Activated CD8-positive, alpha-beta T cell treated with anti-CD3 and anti-CD28 coated beads, Interleukin-2, amount 10 ng/mL, durations not matched to agents 7 days and 5 days (primary cell): Measurements from ENCODE around the gene AKAIN1. TPM values are rescaled to one million over a fixed set of nuclear protein-coding genes. Genes with fewer than 3 reads are reported as not detected.

ENCODE experiments used
- ATAC-seq: fragments of 150-1000 bp; cut with Tn5 transposase; one replicate; pipeline ENCODE4 v1.10.0; 2021; ENCODE audit warnings: moderate library complexity
- CTCF ChIA-PET: fragments of 350-600 bp; sonication (Branson Sonifier 250); formaldehyde crosslinking; loops from one replicate; lab custom pipeline; 2021; ENCODE audit warnings: antibody characterized with exemption; lab: Charles Lee
- POLR2A ChIA-PET: fragments of 350-600 bp; sonication (Branson Sonifier 250); formaldehyde crosslinking; loops from one replicate; lab custom pipeline; 2021; ENCODE audit warnings: antibody characterized with exemption; lab: Charles Lee
- DNase-seq: peaks from one replicate; pipeline ENCODE4 v3.0.0-alpha.2; 2020
- H3K27ac Mint-ChIP-seq: one replicate; pipeline ENCODE4 v1.8.0; 2021; ENCODE audit warnings: mild to moderate bottlenecking, mixed read lengths
- H3K27me3 Mint-ChIP-seq: one replicate; pipeline ENCODE4 v1.8.0; 2021; ENCODE audit warnings: low read depth, mixed read lengths
- H3K36me3 Mint-ChIP-seq: one replicate; pipeline ENCODE4 v1.8.0; 2021; ENCODE audit warnings: low read depth, mixed read lengths
- H3K4me1 Mint-ChIP-seq: one replicate; pipeline ENCODE4 v1.8.0; 2021; ENCODE audit warnings: low read depth, mixed read lengths
- H3K4me3 Mint-ChIP-seq: one replicate; pipeline ENCODE4 v1.8.0; 2021; ENCODE audit warnings: mild to moderate bottlenecking, mixed read lengths
- H3K9me3 Mint-ChIP-seq: one replicate; pipeline ENCODE4 v1.8.0; 2022; ENCODE audit warnings: mixed read lengths; ENCODE audit not compliant: insufficient read depth
- total RNA-seq, 2 experiments: library from RNA; stranded (reverse); gene quantifications; one replicate each; pipeline ENCODE4 v1.2.3, GENCODE V29; 2021

AKAIN1 gene
- total RNA-seq, 2 experiments from 2014 or later = not detected

- ChIA-PET CTCF (interaction anchor here (1.6 kb wide), 1 partner anchor 138 kb away, joined by 3 read pairs; no protein-coding TSS in a partner anchor), POLR2A (interaction anchor here (0.9 to 1.1 kb wide), 2 partner anchors 136 to 137 kb away, joined by 3 to 4 read pairs; partner anchors contain the start of gene ZBTB14)
- no peak overlapping the region for H3K4me3 Mint-ChIP-seq
- no peaks in the 10 kb centered on the region for H3K27me3 Mint-ChIP-seq
- ATAC-seq = no peak
- DNase-seq = no peak
- H3K4me1 Mint-ChIP-seq = peaks cover 11% of the 10 kb centered on the region
- no peaks in the 10 kb centered on the region for H3K36me3 Mint-ChIP-seq
- no peak overlapping the region for H3K27ac Mint-ChIP-seq
- peaks cover 9% of the 10 kb centered on the region for H3K9me3 Mint-ChIP-seq
Observed at GRCh38 chr18:5158587-5158986, 38.5 kb downstream of the AKAIN1 start.

- Mint-ChIP-seq H3K27me3 (no peaks in the 10 kb centered on the region), H3K27ac (peak overlapping the region; percentile 9), H3K4me3 (no peak overlapping the region), H3K36me3 (no peaks in the 10 kb centered on the region), H3K4me1 (peaks cover 11% of the 10 kb centered on the region), H3K9me3 (peaks cover 9% of the 10 kb centered on the region)
- ChIA-PET CTCF (no interaction called here), POLR2A (no interaction called here)
- DNase-seq (no peak), ATAC-seq (no peak)
Observed at GRCh38 chr18:5158172-5158571, 38.9 kb downstream of the AKAIN1 start.

GRCh38 chr18:5155907-5156287 is 41.2 kb downstream of the AKAIN1 start:
- no peak overlapping the region for H3K4me3 Mint-ChIP-seq
- H3K27me3 Mint-ChIP-seq = no peaks in the 10 kb centered on the region
- peaks cover 9% of the 10 kb centered on the region for H3K9me3 Mint-ChIP-seq
- ChIA-PET CTCF (no interaction called here), POLR2A (no interaction called here)
- no peak overlapping the region for H3K27ac Mint-ChIP-seq
- no peak for ATAC-seq
- no peaks in the 10 kb centered on the region for H3K36me3 Mint-ChIP-seq
- DNase-seq = no peak
- H3K4me1 Mint-ChIP-seq = peaks cover 11% of the 10 kb centered on the region

GRCh38 chr18:5155218-5155906 is 41.7 kb downstream of the AKAIN1 start:
- Mint-ChIP-seq H3K4me3 (no peak overlapping the region), H3K27ac (no peak overlapping the region), H3K27me3 (no peaks in the 10 kb centered on the region), H3K36me3 (no peaks in the 10 kb centered on the region), H3K9me3 (peaks cover 3% of the 10 kb centered on the region), H3K4me1 (peaks cover 11% of the 10 kb centered on the region)
- DNase-seq = no peak
- ChIA-PET CTCF (no interaction called here), POLR2A (no interaction called here)
- ATAC-seq = no peak

GRCh38 chr18:5152343-5153020 is 44.6 kb downstream of the AKAIN1 start:
- Mint-ChIP-seq H3K4me1 (no peaks in the 10 kb centered on the region), H3K36me3 (no peaks in the 10 kb centered on the region), H3K27me3 (no peaks in the 10 kb centered on the region), H3K27ac (no peak overlapping the region), H3K9me3 (no peaks in the 10 kb centered on the region), H3K4me3 (no peak overlapping the region)
- no peak for ATAC-seq
- no peak for DNase-seq
- ChIA-PET POLR2A (no interaction called here), CTCF (no interaction called here)

- Mint-ChIP-seq H3K36me3 (no peaks in the 10 kb centered on the region), H3K4me1 (no peaks in the 10 kb centered on the region), H3K27me3 (no peaks in the 10 kb centered on the region), H3K4me3 (no peak overlapping the region), H3K9me3 (no peaks in the 10 kb centered on the region), H3K27ac (no peak overlapping the region)
- ChIA-PET POLR2A (no interaction called here), CTCF (no interaction called here)
- no peak for ATAC-seq
- no peak for DNase-seq
Observed at GRCh38 chr18:5150894-5151293, 46.2 kb downstream of the AKAIN1 start.

- ATAC-seq (no peak), DNase-seq (no peak)
- H3K9me3 Mint-ChIP-seq = no peaks in the 10 kb centered on the region
- no peaks in the 10 kb centered on the region for H3K27me3 Mint-ChIP-seq
- no peaks in the 10 kb centered on the region for H3K36me3 Mint-ChIP-seq
- H3K4me1 Mint-ChIP-seq = no peaks in the 10 kb centered on the region
- CTCF ChIA-PET = no interaction called here
- H3K4me3 Mint-ChIP-seq = no peak overlapping the region
- POLR2A ChIA-PET = no interaction called here
- no peak overlapping the region for H3K27ac Mint-ChIP-seq
Observed at GRCh38 chr18:5146093-5146492, 51.0 kb downstream of the AKAIN1 start.

GRCh38 chr18:5145168-5145825 is 51.8 kb downstream of the AKAIN1 start:
- no peaks in the 10 kb centered on the region for H3K4me1 Mint-ChIP-seq
- no peaks in the 10 kb centered on the region for H3K27me3 Mint-ChIP-seq
- H3K4me3 Mint-ChIP-seq = no peak overlapping the region
- ATAC-seq (no peak), DNase-seq (no peak)
- CTCF ChIA-PET = no interaction called here
- no peaks in the 10 kb centered on the region for H3K36me3 Mint-ChIP-seq
- no peaks in the 10 kb centered on the region for H3K9me3 Mint-ChIP-seq
- POLR2A ChIA-PET = no interaction called here
- no peak overlapping the region for H3K27ac Mint-ChIP-seq

- CTCF ChIA-PET = no interaction called here
- H3K4me1 Mint-ChIP-seq = no peaks in the 10 kb centered on the region
Observed at GRCh38 chr18:5144629-5145028, 52.4 kb downstream of the AKAIN1 start.

GRCh38 chr18:5142859-5143258 is 54.2 kb downstream of the AKAIN1 start:
- H3K36me3 Mint-ChIP-seq = no peaks in the 10 kb centered on the region
- CTCF ChIA-PET = no interaction called here
- no peaks in the 10 kb centered on the region for H3K9me3 Mint-ChIP-seq
- no peak overlapping the region for H3K27ac Mint-ChIP-seq
- H3K4me3 Mint-ChIP-seq = no peak overlapping the region
- no peaks in the 10 kb centered on the region for H3K4me1 Mint-ChIP-seq
- no peak for ATAC-seq
- POLR2A ChIA-PET = no interaction called here
- DNase-seq = no peak
- no peaks in the 10 kb centered on the region for H3K27me3 Mint-ChIP-seq

More at GRCh38 chr18:5144629-5145028, 52.4 kb downstream of the AKAIN1 start:
- no peaks in the 10 kb centered on the region for H3K36me3 Mint-ChIP-seq
- POLR2A ChIA-PET = no interaction called here
- no peaks in the 10 kb centered on the region for H3K9me3 Mint-ChIP-seq
- no peak overlapping the region for H3K27ac Mint-ChIP-seq
- no peak overlapping the region for H3K4me3 Mint-ChIP-seq
- DNase-seq (no peak), ATAC-seq (no peak)
- no peaks in the 10 kb centered on the region for H3K27me3 Mint-ChIP-seq

GRCh38 chr18:5142131-5142530 is 54.9 kb downstream of the AKAIN1 start:
- no peaks in the 10 kb centered on the region for H3K9me3 Mint-ChIP-seq
- no peaks in the 10 kb centered on the region for H3K4me1 Mint-ChIP-seq
- ATAC-seq (no peak), DNase-seq (no peak)
- ChIA-PET CTCF (no interaction called here), POLR2A (no interaction called here)
- no peak overlapping the region for H3K27ac Mint-ChIP-seq
- H3K4me3 Mint-ChIP-seq = no peak overlapping the region
- no peaks in the 10 kb centered on the region for H3K27me3 Mint-ChIP-seq
- no peaks in the 10 kb centered on the region for H3K36me3 Mint-ChIP-seq

- Mint-ChIP-seq H3K4me1 (no peaks in the 10 kb centered on the region), H3K36me3 (no peaks in the 10 kb centered on the region), H3K27me3 (no peaks in the 10 kb centered on the region), H3K4me3 (no peak overlapping the region), H3K27ac (no peak overlapping the region), H3K9me3 (no peaks in the 10 kb centered on the region)
- ATAC-seq = no peak
- DNase-seq = no peak
- CTCF ChIA-PET = no interaction called here
- POLR2A ChIA-PET = no interaction called here
Observed at GRCh38 chr18:5137261-5137660, 59.8 kb downstream of the AKAIN1 start.
